Suprapubic skin (tissue), 4 donors: Measurements from ENCODE around the gene TMEM131L. TPM values are rescaled to one million over a fixed set of nuclear protein-coding genes. Genes with fewer than 3 reads are reported as not detected.

Experiments used
- DNase-seq, 2 donors: peaks; one replicate each; pipeline ENCODE4 v3.0.0-alpha.2; 2019; ENCODE audit warnings: low spot score in 2 of 2
- H3K27ac ChIP-seq: fragments of 200-600 bp; sonication (generic); one replicate; pipeline ENCODE4 v1.5.1; 2019
- H3K27me3 ChIP-seq: fragments of 200-600 bp; sonication (generic); one replicate; pipeline ENCODE4 v1.5.1; 2019
- H3K36me3 ChIP-seq: fragments of 200-600 bp; sonication (generic); one replicate; pipeline ENCODE4 v1.5.1; 2019
- H3K4me1 ChIP-seq: fragments of 200-600 bp; sonication (generic); one replicate; pipeline ENCODE4 v1.5.1; 2019
- H3K4me3 ChIP-seq: fragments of 200-600 bp; sonication (generic); one replicate; pipeline ENCODE4 v1.5.1; 2019; ENCODE audit warnings: mild to moderate bottlenecking
- H3K9me3 ChIP-seq: fragments of 200-600 bp; sonication (generic); one replicate; pipeline ENCODE4 v1.5.1; 2019
- EP300 ChIP-seq: sonication (generic); formaldehyde crosslinking; IDR thresholded peaks from one replicate; pipeline ENCODE4 v1.6.1; 2017; ENCODE audit warnings: antibody characterized with exemption
- POLR2A ChIP-seq, 2 donors: fragments of 450-650 bp; IDR thresholded peaks; one replicate each; pipeline ENCODE4 v1.6.1; 2017; ENCODE audit warnings: antibody characterized with exemption in 2 of 2, mild to moderate bottlenecking in 2 of 2, moderate library complexity in 2 of 2
- POLR2AphosphoS5 ChIP-seq, 3 donors: sonication (generic); formaldehyde crosslinking; IDR thresholded peaks; one replicate each; pipeline ENCODE4 v1.6.1; 2017; ENCODE audit warnings: antibody characterized with exemption in 3 of 3
- WGBS: methylation state at CpG from one replicate; pipeline ENCODE4 v1.1.5; 2018; 5-methylcytosine and 5-hydroxymethylcytosine counted together
- total RNA-seq, 4 donors: library from RNA; depleted of rRNA; stranded (reverse); fragments of >200 nt; gene quantifications; one replicate each; pipeline ENCODE4 v1.1.0, GENCODE V29; 2016
- TF ChIP-seq, protein P1 (sequence below), 2 donors: fragments of 200-600 bp in 1 of 2; fragments of 450-650 bp in 1 of 2; sonication (generic) in 1 of 2; IDR thresholded peaks; one replicate each; pipeline ENCODE4 v1.5.1; 2016 to 2019; ENCODE audit warnings: antibody characterized with exemption in 2 of 2, mild to moderate bottlenecking in 1 of 2, moderate library complexity in 1 of 2

The TMEM131L gene
- total RNA-seq, 4 donors from 2014 or later = 13.5 to 25.0 (median 17.2) TPM

DNA sequence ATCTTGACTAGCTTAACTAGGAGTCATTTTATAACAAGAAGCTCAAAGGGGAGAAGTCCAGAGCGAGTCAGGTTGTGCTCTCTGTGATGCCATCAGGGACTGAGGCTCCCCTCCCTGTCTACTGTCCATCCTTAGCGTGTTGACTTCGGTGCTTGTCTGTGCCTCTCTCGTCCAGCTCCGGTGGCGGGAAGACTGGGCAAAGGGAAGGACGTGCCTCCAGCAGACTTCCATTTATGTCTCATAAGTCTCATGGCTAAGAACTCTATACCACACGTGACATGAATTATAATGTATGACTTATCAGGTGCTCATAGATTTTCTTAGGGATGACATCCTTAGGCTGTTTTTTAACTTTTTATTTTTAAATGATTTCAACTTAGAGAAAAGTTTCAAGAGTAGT is 125.3 kb downstream of the TMEM131L start:
- DNase-seq = no peak
- Histone ChIP-seq H3K36me3 (peaks cover 32% of the 10 kb centered on the region), H3K4me3 (no peak overlapping the region), H3K27me3 (no peaks in the 10 kb centered on the region), H3K27ac (no peak overlapping the region), H3K4me1 (no peaks in the 10 kb centered on the region), H3K9me3 (no peaks in the 10 kb centered on the region)
- WGBS = 84% methylated on average over 8 of the region's 8 CpGs
- TF ChIP-seq POLR2AphosphoS5 (IDR thresholded peaks at IDR 0.05) (no peak), EP300 (no peak), POLR2A (IDR thresholded peaks at IDR 0.05) (no peak)
- TF ChIP-seq, protein P1, sequence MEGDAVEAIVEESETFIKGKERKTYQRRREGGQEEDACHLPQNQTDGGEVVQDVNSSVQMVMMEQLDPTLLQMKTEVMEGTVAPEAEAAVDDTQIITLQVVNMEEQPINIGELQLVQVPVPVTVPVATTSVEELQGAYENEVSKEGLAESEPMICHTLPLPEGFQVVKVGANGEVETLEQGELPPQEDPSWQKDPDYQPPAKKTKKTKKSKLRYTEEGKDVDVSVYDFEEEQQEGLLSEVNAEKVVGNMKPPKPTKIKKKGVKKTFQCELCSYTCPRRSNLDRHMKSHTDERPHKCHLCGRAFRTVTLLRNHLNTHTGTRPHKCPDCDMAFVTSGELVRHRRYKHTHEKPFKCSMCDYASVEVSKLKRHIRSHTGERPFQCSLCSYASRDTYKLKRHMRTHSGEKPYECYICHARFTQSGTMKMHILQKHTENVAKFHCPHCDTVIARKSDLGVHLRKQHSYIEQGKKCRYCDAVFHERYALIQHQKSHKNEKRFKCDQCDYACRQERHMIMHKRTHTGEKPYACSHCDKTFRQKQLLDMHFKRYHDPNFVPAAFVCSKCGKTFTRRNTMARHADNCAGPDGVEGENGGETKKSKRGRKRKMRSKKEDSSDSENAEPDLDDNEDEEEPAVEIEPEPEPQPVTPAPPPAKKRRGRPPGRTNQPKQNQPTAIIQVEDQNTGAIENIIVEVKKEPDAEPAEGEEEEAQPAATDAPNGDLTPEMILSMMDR (IDR thresholded peaks at IDR 0.05) = no peak

DNA sequence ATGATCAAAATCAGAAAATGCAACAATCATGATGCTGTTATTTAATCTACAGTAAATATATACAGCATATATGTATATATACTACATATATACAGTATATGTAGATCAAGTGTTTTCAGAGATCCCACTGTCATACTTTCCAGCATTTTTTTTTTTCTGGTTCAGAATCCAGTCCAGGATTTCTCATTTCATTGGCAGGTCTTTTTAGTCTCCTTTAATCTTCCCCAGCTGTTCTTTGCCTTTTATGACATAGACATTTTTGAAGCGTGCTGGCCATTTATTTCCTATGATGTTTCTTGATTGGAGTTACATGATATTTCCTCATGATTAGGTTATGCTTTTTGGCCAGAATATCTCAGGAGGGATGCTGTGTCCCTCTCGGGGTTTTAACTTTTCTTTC is 125.9 kb downstream of the TMEM131L start:
- Histone ChIP-seq H3K36me3 (peaks cover 34% of the 10 kb centered on the region), H3K4me3 (no peak overlapping the region), H3K9me3 (no peaks in the 10 kb centered on the region), H3K27ac (no peak overlapping the region), H3K4me1 (no peaks in the 10 kb centered on the region), H3K27me3 (no peaks in the 10 kb centered on the region)
- TF ChIP-seq POLR2A (IDR thresholded peaks at IDR 0.05) (no peak), POLR2AphosphoS5 (IDR thresholded peaks at IDR 0.05) (no peak), EP300 (no peak)
- TF ChIP-seq, protein P1 (IDR thresholded peaks at IDR 0.05) = no peak
- DNase-seq = no peak
- 86% methylated on average over 2 of the region's 2 CpGs for WGBS

DNA sequence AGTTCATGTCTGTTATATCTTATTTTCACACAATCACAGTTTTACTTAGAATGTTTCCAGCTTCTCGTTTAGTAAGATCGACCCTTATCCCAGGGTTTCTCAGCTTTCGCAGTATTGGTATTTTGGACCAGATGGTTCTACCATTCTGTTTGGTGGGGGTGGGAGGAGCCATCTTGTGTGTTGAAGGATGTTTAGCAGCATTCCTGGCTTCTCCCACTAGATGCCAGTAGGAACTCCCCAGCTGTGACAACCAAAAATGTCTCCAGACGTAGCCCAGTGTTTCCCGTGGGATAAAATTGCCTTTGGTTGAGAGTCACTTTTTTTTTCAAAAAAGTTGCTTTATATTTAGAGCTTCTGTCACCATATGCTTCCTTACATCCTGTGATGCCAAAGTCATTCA is 127.0 kb downstream of the TMEM131L start:
- Histone ChIP-seq H3K27ac (no peak overlapping the region), H3K27me3 (no peaks in the 10 kb centered on the region), H3K9me3 (no peaks in the 10 kb centered on the region), H3K36me3 (peaks cover 33% of the 10 kb centered on the region), H3K4me1 (no peaks in the 10 kb centered on the region), H3K4me3 (no peak overlapping the region)
- 88% methylated on average over 5 of the region's 5 CpGs for WGBS
- TF ChIP-seq EP300 (no peak), POLR2AphosphoS5 (IDR thresholded peaks at IDR 0.05) (no peak), POLR2A (IDR thresholded peaks at IDR 0.05) (no peak)
- TF ChIP-seq, protein P1 (IDR thresholded peaks at IDR 0.05) = no peak
- DNase-seq = no peak

DNA sequence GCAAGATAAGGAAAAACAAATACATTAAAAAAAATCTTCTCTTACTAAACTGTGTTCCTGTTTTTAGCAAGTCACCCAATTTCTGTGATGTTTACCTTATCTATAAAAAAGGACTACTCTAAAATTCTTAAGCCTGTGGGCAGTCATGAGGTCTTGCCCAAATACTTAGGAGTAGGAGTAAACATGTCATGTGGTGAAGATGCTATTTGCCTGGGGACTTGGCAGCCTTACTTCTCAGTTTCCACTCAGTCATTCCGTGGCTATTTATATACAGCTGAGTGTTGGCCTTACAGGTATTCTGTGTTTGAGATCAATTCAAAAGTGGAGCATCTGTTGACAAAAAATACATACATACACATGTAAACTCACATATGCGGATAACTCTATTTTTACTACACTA is 128.1 kb downstream of the TMEM131L start:
- Histone ChIP-seq H3K4me3 (no peak overlapping the region), H3K36me3 (peaks cover 30% of the 10 kb centered on the region), H3K27me3 (no peaks in the 10 kb centered on the region), H3K9me3 (no peaks in the 10 kb centered on the region), H3K27ac (no peak overlapping the region), H3K4me1 (no peaks in the 10 kb centered on the region)
- no peak for DNase-seq
- WGBS = 33% methylated on average over 2 of the region's 2 CpGs
- TF ChIP-seq, protein P1 (IDR thresholded peaks at IDR 0.05) = no peak
- TF ChIP-seq POLR2A (IDR thresholded peaks at IDR 0.05) (no peak), EP300 (no peak), POLR2AphosphoS5 (IDR thresholded peaks at IDR 0.05) (no peak)

DNA sequence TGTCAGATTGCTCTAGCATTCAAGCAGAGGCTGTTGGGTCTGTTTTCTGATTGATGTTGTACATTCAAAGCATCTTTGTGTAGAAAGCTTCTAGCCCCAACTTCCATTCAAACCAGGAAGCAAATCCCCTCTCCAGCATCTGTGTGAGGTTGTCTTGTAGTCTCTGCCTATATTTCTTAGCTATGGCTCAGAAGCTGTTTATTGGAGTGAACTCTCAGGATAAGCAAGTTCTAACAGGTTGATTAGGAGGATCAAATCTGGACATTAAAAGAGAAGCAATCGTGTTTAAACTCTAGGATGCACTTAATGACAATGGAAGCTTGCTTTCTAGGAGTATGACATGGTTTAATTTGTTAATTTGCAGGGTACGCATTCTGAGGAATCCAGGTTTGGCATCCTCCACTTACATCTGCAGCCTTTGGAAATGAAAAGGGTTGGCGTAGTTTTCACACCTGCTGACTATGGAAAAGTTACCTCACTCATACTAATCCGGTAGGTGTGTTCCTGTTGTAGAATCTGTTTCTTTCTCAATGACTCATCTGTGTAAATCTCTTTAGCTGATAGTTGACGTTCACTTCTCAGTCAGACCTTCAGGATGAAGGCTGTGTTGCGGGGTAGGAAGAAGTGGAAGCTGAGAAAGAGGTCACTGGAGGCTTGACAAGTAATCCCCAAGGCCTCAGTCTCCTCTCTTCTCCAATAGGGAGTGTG is 129.9 kb downstream of the TMEM131L start:
- Histone ChIP-seq H3K36me3 (peaks cover 38% of the 10 kb centered on the region), H3K4me3 (no peak overlapping the region), H3K27me3 (no peaks in the 10 kb centered on the region), H3K27ac (no peak overlapping the region), H3K4me1 (no peaks in the 10 kb centered on the region), H3K9me3 (no peaks in the 10 kb centered on the region)
- DNase-seq = no peak
- 71% methylated on average over 6 of the region's 6 CpGs for WGBS
- no peak for TF ChIP-seq EP300
- TF ChIP-seq, protein P1 (IDR thresholded peaks at IDR 0.05) = no peak
- no peak for TF ChIP-seq POLR2A (IDR thresholded peaks at IDR 0.05)
- TF ChIP-seq POLR2AphosphoS5 (IDR thresholded peaks at IDR 0.05) = no peak
